ENCODE data around the gene NFIL3.
"Not testable (repeated sequence)": the region's sequence is repeated elsewhere in the genome, so short reads cannot be mapped to it uniquely, and the experiment has no call there.

Gene NFIL3

GRCh38 chr9:91423785-91424402 lies at the start of gene NFIL3:
NFIL3 (minus strand) TSS chr9:91423832; CDS start chr9:91410734, 13,098 bp downstream.
- DNase-seq = peak; percentile 69 to 76

GRCh38 chr9:91471524-91471923 lies 47.9 kb upstream of the NFIL3 start:
- DNase-seq = not testable (repeated sequence)

- DNase-seq = no peak
Observed at GRCh38 chr9:91465420-91465819, 41.8 kb upstream of the NFIL3 start.

- no peak for DNase-seq
Observed at GRCh38 chr9:91458906-91459305, 35.3 kb upstream of the NFIL3 start.

- no peak for DNase-seq
Observed at GRCh38 chr9:91452844-91453243, 29.2 kb upstream of the NFIL3 start.

DNA sequence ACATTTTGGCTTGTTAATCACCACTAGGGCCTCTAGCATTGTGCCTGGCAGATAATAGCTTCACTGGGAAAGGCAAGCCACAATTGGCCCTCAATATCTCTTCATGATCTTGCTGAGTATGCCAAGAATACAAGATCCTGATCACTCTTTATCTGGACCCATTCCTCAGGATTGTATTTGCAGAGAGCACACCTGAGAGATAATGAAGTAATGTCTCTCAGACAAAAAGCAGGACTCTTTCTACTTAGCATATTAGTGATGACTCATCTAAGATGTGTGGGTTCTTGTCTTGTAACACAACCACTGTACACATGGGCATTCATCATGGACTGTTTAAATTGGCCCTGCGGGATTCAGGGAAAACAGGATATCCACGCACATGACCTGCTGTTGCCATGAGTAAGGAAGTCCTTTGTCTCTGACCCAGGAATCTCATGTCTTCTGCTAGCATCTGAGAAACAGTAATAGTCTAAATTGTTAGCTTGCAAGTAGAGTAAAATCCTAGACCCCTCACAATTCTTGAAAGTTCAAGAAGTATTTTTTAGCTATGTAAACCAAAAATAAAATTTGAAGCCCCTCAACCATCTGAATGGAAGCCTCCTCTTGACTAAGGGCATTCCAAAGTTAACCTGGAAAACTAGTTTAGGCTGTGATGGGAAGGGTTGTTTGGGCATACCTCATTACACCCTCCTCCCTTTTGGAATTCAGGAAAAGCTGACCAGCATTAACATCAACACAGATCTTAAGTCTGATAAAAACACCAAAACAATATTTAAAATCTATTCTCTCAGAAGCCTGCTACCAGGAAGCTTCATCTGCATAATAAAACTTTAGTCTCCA lies 28.0 kb upstream of the NFIL3 start:
- DNase-seq = no peak

- DNase-seq = no peak
Observed at GRCh38 chr9:91445135-91445534, 21.5 kb upstream of the NFIL3 start.

GRCh38 chr9:91443994-91444392 lies 20.4 kb upstream of the NFIL3 start:
- no peak for DNase-seq

- no peak for DNase-seq
Observed at GRCh38 chr9:91443321-91443993, 19.8 kb upstream of the NFIL3 start.

DNA sequence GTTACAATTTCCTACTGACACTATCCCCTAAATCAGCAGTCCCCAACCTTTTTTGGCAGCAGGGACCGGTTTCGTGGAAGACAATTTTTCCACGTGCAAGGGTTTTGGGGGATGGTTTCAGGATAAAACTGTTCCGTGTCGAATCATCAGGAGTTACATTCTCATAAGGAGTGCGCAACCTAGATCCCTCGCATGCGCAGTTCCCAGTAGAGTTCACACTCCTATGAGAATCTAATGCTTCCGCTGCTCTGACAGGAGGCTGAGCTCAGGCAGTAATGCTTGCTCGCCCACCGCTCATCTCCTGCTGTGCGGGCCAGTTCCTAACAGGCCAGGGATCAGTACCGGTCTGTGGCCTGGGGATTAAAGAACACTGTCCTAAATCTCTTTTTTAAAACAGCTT lies 13.2 kb upstream of the NFIL3 start:
- no peak for DNase-seq

DNA sequence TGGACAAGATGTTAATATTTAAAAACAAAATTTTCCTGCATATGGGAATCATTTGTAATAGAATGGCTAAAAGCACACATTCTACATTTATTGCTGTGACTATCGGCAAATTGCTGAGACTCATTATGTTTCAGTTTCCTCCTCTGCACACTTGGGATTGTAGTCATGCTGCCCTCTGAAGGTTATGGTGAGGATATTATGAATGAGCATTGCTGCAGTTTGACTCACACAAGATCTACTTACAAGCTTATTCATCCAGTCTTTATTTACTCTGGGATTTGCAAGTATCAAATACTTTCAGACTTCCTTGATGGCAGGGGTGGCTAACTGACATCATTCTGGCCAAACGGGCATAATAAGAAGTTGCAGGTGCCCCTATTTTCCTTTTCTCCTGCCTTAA lies 9.5 kb upstream of the NFIL3 start:
- DNase-seq = no peak

DNA sequence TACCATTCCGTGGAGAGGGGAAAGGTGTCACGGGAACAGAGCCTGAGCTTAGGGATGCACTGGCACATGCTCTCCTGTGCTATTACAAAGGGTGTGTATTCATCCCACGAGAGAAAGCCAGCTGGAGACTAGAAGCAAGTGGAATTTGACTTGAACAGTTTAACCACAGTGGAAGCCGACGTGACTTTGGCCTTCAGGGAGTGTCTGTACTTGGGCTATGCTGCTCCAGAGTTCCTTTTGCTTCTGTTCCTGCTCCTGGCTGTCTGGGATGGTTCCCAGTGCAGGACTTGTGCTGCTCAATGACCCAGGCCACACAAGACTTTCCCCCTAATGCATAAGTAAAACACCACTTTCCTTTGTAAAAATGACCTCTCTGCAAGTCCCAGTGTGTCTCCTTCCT lies 7.9 kb upstream of the NFIL3 start:
- DNase-seq = no peak

DNA sequence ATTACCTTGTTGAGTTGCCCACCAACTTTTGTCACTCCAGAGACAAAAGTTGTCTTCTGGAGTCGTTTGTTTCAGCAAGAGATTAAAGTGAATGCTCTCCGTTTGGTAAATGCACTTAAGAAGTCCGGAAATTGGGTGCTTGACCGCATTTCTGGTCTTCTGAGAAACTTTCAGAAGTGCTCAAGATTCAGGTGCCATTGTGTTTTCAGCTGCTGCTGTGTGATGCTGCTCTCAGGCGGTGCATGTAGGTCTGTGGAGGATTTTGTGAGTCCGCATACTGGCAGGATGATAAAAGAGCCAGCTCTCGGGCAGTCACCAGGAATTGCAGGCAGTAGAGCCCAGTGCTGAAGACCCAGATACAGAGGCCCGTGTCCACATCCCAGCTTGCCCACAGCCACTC lies 5.9 kb upstream of the NFIL3 start:
- DNase-seq = no peak

DNA sequence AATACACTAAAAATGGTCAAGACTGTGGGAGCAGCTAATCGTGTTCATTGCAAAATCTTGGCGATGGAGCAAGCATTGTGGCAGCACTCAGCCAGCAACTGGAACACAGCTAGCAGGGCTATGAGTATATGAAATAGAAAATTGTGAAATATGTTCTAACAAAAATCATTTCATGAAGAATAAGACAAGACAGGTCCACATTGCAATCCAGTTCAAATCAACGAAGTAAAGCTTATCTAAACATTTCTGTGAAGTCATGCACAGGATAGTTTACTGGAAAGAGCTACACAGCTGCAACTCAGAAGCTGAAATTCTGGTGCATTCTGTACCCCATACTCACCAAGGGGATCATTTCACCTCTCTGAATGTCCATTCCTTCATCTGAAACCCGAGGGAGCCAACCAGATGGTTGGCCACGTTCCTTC lies 5.3 kb upstream of the NFIL3 start:
- no peak for DNase-seq

DNA sequence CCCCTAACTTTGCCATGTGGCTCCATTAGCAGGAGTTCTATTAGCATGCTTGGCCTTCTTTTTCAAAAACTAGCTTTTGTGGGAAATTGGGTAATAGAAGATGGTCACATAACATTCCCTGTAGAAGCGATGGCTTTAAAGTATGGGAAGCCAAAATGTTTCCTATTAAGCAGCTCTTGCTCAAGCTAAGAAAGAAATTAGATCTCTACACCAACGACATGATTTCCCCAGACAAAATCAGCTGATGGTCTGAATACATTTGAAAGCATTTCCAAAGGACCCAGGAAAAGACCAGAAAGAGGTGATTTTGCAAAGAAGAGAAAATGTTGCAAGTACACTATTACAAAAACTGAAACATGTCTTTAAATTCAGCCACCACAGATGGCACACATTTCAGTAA lies 4.8 kb upstream of the NFIL3 start:
- no peak for DNase-seq

- no peak for DNase-seq
Observed at GRCh38 chr9:91427873-91428272, 4.2 kb upstream of the NFIL3 start.

DNA sequence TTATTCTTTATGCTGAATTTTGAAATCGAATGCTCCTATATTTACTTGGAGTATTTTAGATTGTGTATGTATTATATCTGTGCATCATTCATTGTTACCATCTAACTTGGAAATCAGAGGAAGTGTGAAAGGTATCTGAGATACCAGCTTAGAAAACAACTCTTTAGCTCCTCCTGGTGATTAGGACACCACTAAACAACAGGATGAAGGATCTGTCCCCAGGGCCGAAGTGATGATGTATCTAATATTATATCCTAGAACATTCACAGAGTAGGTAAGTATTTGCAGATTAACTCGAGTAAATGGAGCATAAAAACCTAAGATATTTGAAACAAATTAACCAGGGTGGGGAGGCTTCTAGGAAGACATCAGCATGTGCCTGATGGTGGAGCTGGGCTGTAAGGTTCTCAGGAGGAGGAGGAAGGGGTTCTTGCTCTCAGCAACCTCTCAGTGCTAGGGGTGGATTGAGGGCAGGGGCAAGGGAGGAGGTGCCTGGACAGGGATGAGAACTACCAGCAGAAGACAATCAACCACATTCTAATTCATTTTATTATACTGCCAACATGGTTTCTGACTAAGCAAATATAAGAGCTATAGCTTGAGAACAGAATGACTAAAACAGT lies 2.6 kb upstream of the NFIL3 start:
- DNase-seq = no peak

DNA sequence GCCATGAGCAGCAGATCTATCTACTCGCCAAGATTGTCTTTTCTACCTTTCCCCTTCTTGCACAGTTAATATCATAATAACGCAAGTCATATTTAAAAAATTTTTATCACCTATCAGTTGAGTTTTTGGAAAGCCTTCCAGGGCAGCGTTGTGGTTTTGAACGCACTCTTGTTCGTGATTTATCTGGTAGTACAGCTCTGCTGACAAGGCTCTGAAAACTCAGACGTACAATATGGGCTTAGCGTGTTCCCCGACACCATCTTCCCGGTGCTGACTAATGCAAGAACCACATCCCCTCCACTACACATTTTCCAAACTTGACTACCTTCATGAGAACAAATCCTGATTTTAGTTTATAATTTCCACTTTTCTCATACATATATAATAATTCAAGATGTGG lies 1.6 kb upstream of the NFIL3 start:
- peak in 1 of 2 donors; percentile 37 for DNase-seq

- DNase-seq = peak; percentile 57 to 75
Observed at GRCh38 chr9:91424403-91425176, 958 bp upstream of the NFIL3 start.

- peak; percentile 58 for DNase-seq
Observed at GRCh38 chr9:91422758-91423711, 597 bp downstream of the NFIL3 start.

- no peak for DNase-seq
Observed at GRCh38 chr9:91421971-91422757, 1.5 kb downstream of the NFIL3 start.
